T-helper 1 cell treated with Interleukin-12 subunit alpha and Interleukin-12 subunit beta and Interleukin-4 antibody, amounts not matched to agents 30 μg/mL and 1 μg/mL, for 36 hours (primary cell): ENCODE measurements around the gene IGF1R.

ENCODE experiments used
- H3K27ac Mint-ChIP-seq: one replicate; pipeline ENCODE4 v1.8.0; 2021; ENCODE audit warnings: mild to moderate bottlenecking, mixed read lengths
- H3K27me3 Mint-ChIP-seq: one replicate; pipeline ENCODE4 v1.8.0; 2021; ENCODE audit warnings: low read depth, mixed read lengths
- H3K36me3 Mint-ChIP-seq: one replicate; pipeline ENCODE4 v1.8.0; 2021; ENCODE audit warnings: low read depth, mixed read lengths
- H3K4me1 Mint-ChIP-seq: one replicate; pipeline ENCODE4 v1.8.0; 2021; ENCODE audit warnings: low read depth, mixed read lengths
- H3K4me3 Mint-ChIP-seq: one replicate; pipeline ENCODE4 v1.8.0; 2021; ENCODE audit warnings: mild to moderate bottlenecking, moderate library complexity, mixed read lengths
- H3K9me3 Mint-ChIP-seq: one replicate; pipeline ENCODE4 v1.8.0; 2021; ENCODE audit warnings: mixed read lengths

IGF1R gene

GRCh38 chr15:98728811-98729160 is 80.4 kb downstream of the IGF1R start:
- no peaks in the 10 kb centered on the region for H3K27me3 Mint-ChIP-seq
- H3K36me3 Mint-ChIP-seq = no peaks in the 10 kb centered on the region
- H3K9me3 Mint-ChIP-seq = no peaks in the 10 kb centered on the region
- peaks cover 11% of the 10 kb centered on the region for H3K4me1 Mint-ChIP-seq
- H3K4me3 Mint-ChIP-seq = no peak overlapping the region
- no peak overlapping the region for H3K27ac Mint-ChIP-seq

DNA sequence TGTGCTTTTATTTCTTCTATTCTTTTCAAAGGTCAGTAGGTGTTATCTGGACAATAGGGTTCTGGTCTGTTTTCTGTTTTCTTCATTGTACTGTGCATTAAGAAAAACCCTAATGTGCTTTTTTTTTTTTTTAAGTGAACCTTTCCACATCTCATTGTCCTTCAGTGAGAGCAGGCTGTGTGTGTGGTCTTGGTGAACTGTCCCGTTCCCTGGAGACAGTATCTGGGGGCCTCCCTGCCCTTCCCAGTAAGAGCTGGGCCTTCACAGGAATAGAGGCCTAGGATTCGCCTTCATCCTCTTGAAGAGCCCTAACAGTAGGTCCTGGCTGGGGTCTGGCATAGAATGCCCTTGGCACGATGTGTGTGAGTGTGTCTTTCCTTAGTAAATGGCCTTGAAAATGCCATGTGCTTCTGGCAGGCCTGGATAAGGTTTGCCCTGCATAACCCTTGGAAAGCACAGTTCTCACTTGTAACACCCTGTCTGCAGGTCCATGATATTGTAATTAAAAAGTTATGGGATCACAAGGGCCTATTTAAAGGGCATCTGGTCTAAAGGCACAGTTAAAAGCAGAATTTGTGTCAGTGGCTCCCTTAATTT is 81.2 kb downstream of the IGF1R start:
- H3K9me3 Mint-ChIP-seq = no peaks in the 10 kb centered on the region
- no peaks in the 10 kb centered on the region for H3K27me3 Mint-ChIP-seq
- peaks cover 13% of the 10 kb centered on the region for H3K4me1 Mint-ChIP-seq
- no peaks in the 10 kb centered on the region for H3K36me3 Mint-ChIP-seq
- H3K4me3 Mint-ChIP-seq = no peak overlapping the region
- no peak overlapping the region for H3K27ac Mint-ChIP-seq

DNA sequence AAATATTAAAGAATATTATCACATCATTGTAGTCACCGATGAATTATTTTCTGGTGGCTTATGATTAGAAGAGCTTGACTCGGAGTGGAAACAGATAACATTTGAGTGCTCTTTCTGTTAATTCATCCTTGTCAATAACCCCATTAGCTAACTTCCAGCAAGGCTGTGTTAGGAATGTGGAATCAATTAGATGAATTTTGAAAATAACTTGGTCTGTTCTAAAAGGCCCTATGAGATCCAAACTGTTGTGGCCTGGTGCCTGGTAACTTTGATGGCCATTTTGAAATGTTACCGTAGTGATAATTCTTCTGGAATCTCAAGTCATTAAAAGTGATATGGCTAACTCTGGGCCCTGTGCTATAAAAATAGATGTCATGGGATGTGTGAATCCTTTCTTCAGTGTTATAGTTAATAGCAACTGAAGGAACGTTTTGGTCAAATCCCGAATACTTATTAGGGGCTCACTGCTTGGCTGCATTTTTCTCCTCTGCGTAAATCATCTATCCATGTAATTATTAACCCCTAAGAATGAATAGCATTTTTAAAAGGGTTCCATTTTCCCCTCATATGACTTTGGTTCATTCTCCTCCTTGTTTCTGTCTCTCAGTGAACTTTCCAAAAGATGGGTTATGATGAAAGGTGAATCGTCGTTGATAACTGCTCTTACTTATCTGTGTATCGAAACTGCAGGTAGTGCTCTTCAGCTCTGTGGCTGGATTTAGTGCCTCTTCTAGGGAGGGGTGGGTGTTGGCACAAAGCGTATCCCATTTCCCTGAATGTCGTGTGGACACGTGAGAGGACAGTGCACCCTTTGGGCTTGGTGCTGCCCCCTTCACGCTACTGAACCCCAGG is 82.7 kb downstream of the IGF1R start:
- no peaks in the 10 kb centered on the region for H3K27me3 Mint-ChIP-seq
- H3K36me3 Mint-ChIP-seq = no peaks in the 10 kb centered on the region
- H3K27ac Mint-ChIP-seq = no peak overlapping the region
- H3K4me3 Mint-ChIP-seq = no peak overlapping the region
- peaks cover 22% of the 10 kb centered on the region for H3K4me1 Mint-ChIP-seq
- no peaks in the 10 kb centered on the region for H3K9me3 Mint-ChIP-seq

DNA sequence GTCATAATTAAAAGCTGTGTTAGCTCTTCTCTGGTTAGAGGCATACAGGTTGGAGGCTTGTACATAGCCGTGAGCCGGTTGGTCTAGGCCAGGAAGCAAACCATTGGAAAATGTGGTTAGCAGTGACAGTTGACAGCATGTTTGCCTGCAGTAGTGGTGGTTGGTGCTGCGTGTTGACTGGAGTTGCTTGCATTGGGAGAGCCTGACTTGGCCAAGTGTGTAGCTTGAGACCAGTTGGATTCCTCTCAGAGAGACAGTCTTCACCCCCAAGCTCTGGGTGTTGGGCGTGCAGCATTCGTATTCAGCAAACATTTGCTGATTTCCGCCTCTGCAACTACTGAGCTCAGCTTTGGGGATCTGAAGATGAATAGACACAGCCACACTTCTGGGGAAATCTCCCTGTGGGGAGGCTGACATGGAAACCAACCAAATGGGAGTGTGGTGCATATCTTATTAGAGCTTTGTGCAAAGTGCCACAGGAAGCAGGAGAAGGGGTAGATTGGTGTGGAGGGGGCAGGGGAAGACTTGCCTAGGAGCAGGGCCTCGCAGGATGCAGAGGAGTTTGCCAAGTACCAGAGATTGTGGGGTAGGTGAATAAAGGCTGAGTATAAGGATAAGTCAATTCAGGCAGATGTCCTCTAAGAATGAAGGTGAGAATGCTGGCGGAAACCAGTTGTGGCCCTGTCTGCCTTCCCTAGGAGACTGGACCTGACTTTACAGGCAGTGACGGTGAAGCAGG is 83.5 kb downstream of the IGF1R start:
- peaks cover 21% of the 10 kb centered on the region for H3K4me1 Mint-ChIP-seq
- H3K9me3 Mint-ChIP-seq = no peaks in the 10 kb centered on the region
- H3K27me3 Mint-ChIP-seq = no peaks in the 10 kb centered on the region
- no peaks in the 10 kb centered on the region for H3K36me3 Mint-ChIP-seq
- no peak overlapping the region for H3K4me3 Mint-ChIP-seq
- no peak overlapping the region for H3K27ac Mint-ChIP-seq

DNA sequence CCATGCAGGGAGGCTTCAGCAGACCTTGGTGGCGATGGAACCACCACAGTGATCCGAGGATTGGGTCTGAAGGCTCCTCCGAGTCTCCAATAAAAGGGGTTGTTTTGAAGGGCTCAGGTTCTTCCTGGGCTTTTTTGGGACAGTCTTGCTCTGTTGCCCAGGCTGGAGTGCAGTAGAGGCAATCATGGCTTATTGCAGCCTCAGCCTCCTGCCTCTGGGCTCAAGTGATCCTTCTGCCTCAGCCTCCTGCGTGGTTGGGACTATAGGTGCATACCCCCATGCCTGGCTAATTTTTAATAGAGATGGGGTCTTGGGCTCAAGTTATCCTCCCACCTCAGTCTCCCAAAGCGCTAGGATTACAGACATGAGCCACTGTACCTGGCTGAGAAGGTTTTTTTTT is 84.8 kb downstream of the IGF1R start:
- Mint-ChIP-seq H3K4me1 (peaks cover 16% of the 10 kb centered on the region), H3K36me3 (no peaks in the 10 kb centered on the region), H3K9me3 (no peaks in the 10 kb centered on the region), H3K4me3 (no peak overlapping the region), H3K27ac (no peak overlapping the region), H3K27me3 (no peaks in the 10 kb centered on the region)

GRCh38 chr15:98734466-98735199 is 86.3 kb downstream of the IGF1R start:
- Mint-ChIP-seq H3K27me3 (no peaks in the 10 kb centered on the region), H3K27ac (no peak overlapping the region), H3K4me1 (peaks cover 27% of the 10 kb centered on the region), H3K36me3 (no peaks in the 10 kb centered on the region), H3K9me3 (no peaks in the 10 kb centered on the region), H3K4me3 (no peak overlapping the region)

GRCh38 chr15:98735304-98735703 is 87.0 kb downstream of the IGF1R start:
- H3K4me3 Mint-ChIP-seq = no peak overlapping the region
- H3K4me1 Mint-ChIP-seq = peaks cover 29% of the 10 kb centered on the region
- H3K36me3 Mint-ChIP-seq = no peaks in the 10 kb centered on the region
- no peaks in the 10 kb centered on the region for H3K27me3 Mint-ChIP-seq
- no peak overlapping the region for H3K27ac Mint-ChIP-seq
- H3K9me3 Mint-ChIP-seq = no peaks in the 10 kb centered on the region

DNA sequence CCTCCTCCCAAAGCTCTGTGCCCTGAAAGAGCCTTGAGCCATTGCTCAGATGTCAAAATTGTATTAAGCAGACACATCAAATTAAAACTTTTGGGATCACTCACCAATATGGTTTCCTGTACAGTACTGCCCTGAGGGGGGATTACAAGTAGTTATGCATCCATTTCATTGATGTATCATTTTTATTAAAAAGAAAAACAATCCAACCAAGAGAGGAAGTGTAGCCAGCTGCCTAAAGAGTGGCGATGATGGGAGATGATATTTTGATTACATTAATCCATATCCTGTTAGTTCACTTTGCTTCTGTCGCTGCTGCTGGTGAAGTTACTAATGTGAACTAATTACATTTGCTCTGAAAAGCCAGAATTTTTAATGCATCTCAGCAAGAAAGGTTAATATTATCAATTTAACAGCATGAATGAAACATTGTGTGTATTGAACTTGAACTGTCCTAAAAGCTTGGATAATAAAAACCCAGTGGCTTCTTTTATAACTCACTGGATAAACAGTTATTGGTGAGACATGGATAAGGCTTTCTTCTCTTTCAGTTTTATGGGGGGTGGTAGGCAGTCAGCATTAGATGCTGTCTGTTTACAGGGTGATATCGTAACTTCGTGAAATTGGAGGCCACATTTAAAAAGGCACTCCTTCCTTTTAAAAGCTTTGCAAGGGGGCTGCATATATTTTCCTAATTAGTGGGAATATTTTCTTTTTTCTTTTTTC is 87.7 kb downstream of the IGF1R start:
- Mint-ChIP-seq H3K4me3 (no peak overlapping the region), H3K4me1 (peaks cover 31% of the 10 kb centered on the region), H3K36me3 (no peaks in the 10 kb centered on the region), H3K27me3 (no peaks in the 10 kb centered on the region), H3K27ac (no peak overlapping the region), H3K9me3 (no peaks in the 10 kb centered on the region)

- Mint-ChIP-seq H3K4me1 (peaks cover 31% of the 10 kb centered on the region), H3K27ac (no peak overlapping the region), H3K9me3 (no peaks in the 10 kb centered on the region), H3K27me3 (no peaks in the 10 kb centered on the region), H3K36me3 (no peaks in the 10 kb centered on the region), H3K4me3 (no peak overlapping the region)
Measured at GRCh38 chr15:98737159-98737558, 88.8 kb downstream of the IGF1R start.

DNA sequence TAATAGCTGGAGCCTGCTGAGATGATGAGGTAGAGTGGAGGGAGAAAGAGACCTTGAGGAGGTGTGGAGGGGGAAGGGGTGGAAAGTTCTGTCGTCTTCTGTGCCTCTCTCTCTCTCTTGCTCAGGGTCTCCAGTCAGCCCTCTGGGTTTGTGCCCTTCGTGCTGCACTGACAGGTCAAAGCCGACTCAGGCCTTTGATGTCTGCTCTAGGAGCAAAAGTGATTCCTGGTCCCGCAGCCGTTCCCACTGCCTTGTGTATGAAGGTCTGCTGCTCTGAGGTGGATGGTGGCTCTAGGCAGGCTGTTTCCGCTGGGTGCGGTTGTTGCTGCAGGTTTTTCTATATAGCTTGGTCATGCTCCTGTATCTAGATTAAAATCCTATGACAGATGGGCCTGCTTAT is 89.4 kb downstream of the IGF1R start:
- Mint-ChIP-seq H3K27me3 (no peaks in the 10 kb centered on the region), H3K4me3 (no peak overlapping the region), H3K9me3 (no peaks in the 10 kb centered on the region), H3K36me3 (no peaks in the 10 kb centered on the region), H3K27ac (no peak overlapping the region), H3K4me1 (peaks cover 31% of the 10 kb centered on the region)

DNA sequence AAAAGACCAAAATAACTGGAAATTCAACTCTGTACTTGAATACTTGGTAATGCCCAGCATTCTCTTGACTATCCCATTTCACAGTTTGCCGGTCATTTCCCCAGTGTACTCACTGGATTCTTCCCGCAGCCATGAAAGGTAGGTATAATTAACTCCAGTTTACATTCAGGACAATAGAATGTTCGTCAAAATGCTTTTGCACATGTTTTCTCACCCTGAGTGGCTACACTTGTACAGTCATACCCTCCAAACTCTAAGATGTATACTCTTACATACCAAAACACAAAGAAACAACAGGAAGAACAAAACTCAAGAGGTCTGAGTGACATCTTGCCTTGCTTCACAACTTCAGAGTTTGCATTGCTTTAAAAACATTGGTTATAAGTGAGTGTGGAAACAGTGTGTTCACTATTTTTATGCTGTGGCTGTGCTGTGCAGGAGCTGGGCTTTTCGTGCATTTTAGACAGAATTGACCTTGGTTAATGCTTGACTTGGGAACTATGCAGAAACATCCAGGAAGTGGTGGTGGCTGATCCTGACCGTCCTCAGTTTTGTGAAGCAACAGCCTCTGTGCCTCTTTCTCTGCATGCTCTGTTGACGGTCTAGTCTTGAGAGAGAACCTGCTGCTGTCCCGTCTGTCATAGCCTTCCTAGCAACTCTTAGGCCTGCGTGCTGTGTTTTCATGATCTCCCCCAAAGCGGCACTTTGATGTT is 90.5 kb downstream of the IGF1R start:
- no peak overlapping the region for H3K4me3 Mint-ChIP-seq
- H3K27ac Mint-ChIP-seq = peak overlapping the region; percentile 27
- H3K9me3 Mint-ChIP-seq = no peaks in the 10 kb centered on the region
- no peaks in the 10 kb centered on the region for H3K36me3 Mint-ChIP-seq
- no peaks in the 10 kb centered on the region for H3K27me3 Mint-ChIP-seq
- H3K4me1 Mint-ChIP-seq = peaks cover 26% of the 10 kb centered on the region

DNA sequence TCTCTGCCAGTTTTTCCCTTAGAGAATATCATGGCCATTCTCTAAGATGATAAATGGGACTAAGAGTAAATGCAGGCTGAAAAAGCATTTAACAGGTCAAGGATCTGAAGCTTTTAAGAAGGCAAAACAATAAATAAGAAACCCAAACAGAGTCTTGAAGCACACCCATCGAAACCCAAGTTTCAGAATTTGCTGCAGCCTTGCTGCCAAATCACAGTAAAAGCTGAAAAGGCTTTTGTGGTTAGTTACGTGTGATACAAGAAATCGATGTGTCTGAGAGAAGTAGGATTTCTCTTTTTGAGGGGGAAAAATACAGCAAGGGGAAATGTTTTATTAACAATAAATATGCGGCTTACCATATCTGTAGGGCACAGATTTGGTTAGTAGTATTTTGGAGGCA is 92.0 kb downstream of the IGF1R start:
- H3K27ac Mint-ChIP-seq = no peak overlapping the region
- no peaks in the 10 kb centered on the region for H3K9me3 Mint-ChIP-seq
- no peaks in the 10 kb centered on the region for H3K36me3 Mint-ChIP-seq
- H3K4me3 Mint-ChIP-seq = no peak overlapping the region
- H3K27me3 Mint-ChIP-seq = no peaks in the 10 kb centered on the region
- peaks cover 20% of the 10 kb centered on the region for H3K4me1 Mint-ChIP-seq

GRCh38 chr15:98740963-98741362 is 92.6 kb downstream of the IGF1R start:
- no peaks in the 10 kb centered on the region for H3K9me3 Mint-ChIP-seq
- H3K36me3 Mint-ChIP-seq = no peaks in the 10 kb centered on the region
- H3K4me3 Mint-ChIP-seq = no peak overlapping the region
- H3K27ac Mint-ChIP-seq = no peak overlapping the region
- H3K27me3 Mint-ChIP-seq = no peaks in the 10 kb centered on the region
- H3K4me1 Mint-ChIP-seq = peaks cover 21% of the 10 kb centered on the region
